Gastroesophageal sphincter (tissue), 4 donors: ENCODE measurements around the gene CDKL1. TPM values are rescaled to one million over a fixed set of nuclear protein-coding genes. Genes with fewer than 3 reads are reported as not detected.

ENCODE experiments used
- ATAC-seq: fragments of 150-250 bp; one replicate; pipeline ENCODE4 v1.9.1; 2016; ENCODE audit warnings: mild to moderate bottlenecking, moderate library complexity
- H3K27ac ChIP-seq, 4 donors: fragments of 200-600 bp; sonication (generic) in 3 of 4; 1 replicate in 3 of 4; 2 replicates in 1 of 4; pipeline ENCODE4 v1.5.1; 2016 to 2019
- H3K27me3 ChIP-seq: fragments of 200-600 bp; sonication (generic); one replicate; pipeline ENCODE4 v1.5.1; 2019
- H3K36me3 ChIP-seq, 2 donors: fragments of 200-600 bp; sonication (generic); one replicate each; pipeline ENCODE4 v1.5.1; 2019; ENCODE audit warnings: control low read depth in 1 of 2
- H3K4me1 ChIP-seq, 3 donors: fragments of 200-600 bp; sonication (generic); 1 replicate in 2 of 3; 2 replicates in 1 of 3; pipeline ENCODE4 v1.5.1; 2016 to 2019; ENCODE audit warnings: control low read depth in 2 of 3
- H3K4me3 ChIP-seq, 2 donors: fragments of 200-600 bp; sonication (generic); one replicate each; pipeline ENCODE4 v1.5.1; 2019; ENCODE audit warnings: mild to moderate bottlenecking in 1 of 2, moderate library complexity in 1 of 2
- H3K9me3 ChIP-seq, 3 donors: fragments of 200-600 bp; sonication (generic); one replicate each; pipeline ENCODE4 v1.5.1; 2017 to 2019; ENCODE audit warnings: control low read depth in 2 of 3
- EP300 ChIP-seq: sonication (generic); formaldehyde crosslinking; IDR thresholded peaks from one replicate; pipeline ENCODE4 v1.6.1; 2017; ENCODE audit warnings: antibody characterized with exemption, mild to moderate bottlenecking
- POLR2A ChIP-seq, 2 donors: fragments of 450-650 bp; IDR thresholded peaks; one replicate each; pipeline ENCODE4 v1.6.1; 2017; ENCODE audit warnings: antibody characterized with exemption in 2 of 2, mild to moderate bottlenecking in 2 of 2, moderate library complexity in 1 of 2
- POLR2AphosphoS5 ChIP-seq: sonication (generic); formaldehyde crosslinking; IDR thresholded peaks from one replicate; pipeline ENCODE4 v1.6.1; 2017; ENCODE audit warnings: antibody characterized with exemption
- WGBS, 2 donors: methylation state at CpG; one replicate each; pipeline ENCODE4 v1.1.5; 2018; ENCODE audit warnings: low coverage in 1 of 2; 5-methylcytosine and 5-hydroxymethylcytosine counted together
- total RNA-seq, 4 donors: library from RNA; depleted of rRNA; stranded (reverse); fragments of >200 nt; gene quantifications; one replicate each; pipeline ENCODE4 v1.1.0, GENCODE V29; 2016
- TF ChIP-seq, protein P1 (sequence below), 4 experiments: fragments of 200-600 bp in 2 of 4; fragments of 450-650 bp in 2 of 4; sonication (generic) in 1 of 4; IDR thresholded peaks; one replicate each; pipeline ENCODE4 v1.5.1; 2017 to 2019; ENCODE audit warnings: antibody characterized with exemption in 4 of 4, mild to moderate bottlenecking in 2 of 4, moderate library complexity in 2 of 4

CDKL1 gene
- total RNA-seq, 4 donors from 2014 or later = 4.2 to 10.3 (median 6.2) TPM

DNA sequence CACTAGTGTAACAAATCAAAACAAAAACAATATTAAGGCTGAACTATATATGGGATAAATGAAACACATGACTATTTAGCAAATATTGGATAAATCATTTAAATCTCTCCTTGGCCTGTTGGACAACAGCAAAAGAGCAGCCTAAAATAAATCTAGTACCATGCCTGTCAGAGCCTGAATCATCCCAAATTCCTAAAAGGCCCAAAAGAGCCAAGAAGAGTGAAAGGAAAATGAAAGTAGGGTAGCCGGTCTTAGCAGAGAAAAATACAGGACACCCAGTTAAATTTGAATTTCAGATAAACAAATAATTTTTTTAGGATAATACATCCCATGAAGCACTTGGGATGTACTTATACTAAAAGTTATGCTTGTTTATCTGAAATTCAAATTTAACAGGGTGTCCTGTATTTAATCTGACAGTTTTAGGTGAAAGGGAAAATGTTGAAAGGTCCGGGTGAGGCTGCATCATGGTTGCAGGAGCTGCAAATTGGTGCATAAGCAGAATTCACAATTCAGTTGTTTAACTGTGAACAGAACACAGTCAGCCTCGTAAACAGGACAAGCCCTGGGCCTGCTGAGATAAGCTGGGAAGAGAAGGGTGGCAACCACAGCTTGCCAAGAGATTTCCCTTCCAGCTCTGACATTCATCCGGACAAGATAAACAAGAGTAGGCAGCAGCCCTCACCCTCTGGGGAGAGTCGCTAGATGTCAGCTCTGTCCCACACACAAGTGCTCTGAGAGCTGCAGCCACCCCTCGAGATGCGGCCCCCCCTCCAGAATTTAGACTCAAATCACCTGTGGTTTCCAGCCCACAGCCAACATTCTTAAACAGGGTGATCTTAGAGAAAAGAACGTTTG is 54.2 kb downstream of the CDKL1 start:
- WGBS, 2 donors = 4 to 6% methylated on average over 8 of the region's 8 CpGs

DNA sequence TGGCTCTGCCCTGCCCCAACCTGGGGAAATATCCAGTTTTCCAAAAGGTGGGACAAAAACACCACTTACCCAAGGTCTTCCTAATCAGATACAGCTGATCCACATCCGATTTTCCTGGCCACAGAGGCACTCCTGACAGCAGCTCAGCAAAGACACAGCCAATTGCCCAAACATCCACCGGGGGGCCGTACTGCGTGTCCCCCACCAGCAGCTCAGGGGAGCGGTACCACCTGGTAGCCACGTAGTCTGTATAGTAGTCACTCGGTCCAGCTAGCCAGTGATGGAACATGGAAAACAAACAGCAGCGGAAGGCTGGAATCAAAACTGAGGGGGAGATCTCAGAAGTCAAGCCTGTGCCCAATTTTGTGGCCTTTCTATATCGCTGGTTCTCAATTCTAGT is 55.7 kb downstream of the CDKL1 start:
- no peak for ATAC-seq
- no peaks in the 10 kb centered on the region for H3K36me3 ChIP-seq
- 85 to 100% methylated on average over 3 to 4 of the region's 9 CpGs for WGBS, 2 donors
- peaks cover 0 to 53% (median 13%) of the 10 kb centered on the region in 3 donors for H3K4me1 ChIP-seq
- no peak overlapping the region for H3K27ac ChIP-seq
- H3K9me3 ChIP-seq = no peaks in the 10 kb centered on the region
- no peak overlapping the region for H3K4me3 ChIP-seq
- H3K27me3 ChIP-seq = no peaks in the 10 kb centered on the region
- TF ChIP-seq POLR2A (IDR thresholded peaks at IDR 0.05) (no peak), POLR2AphosphoS5 (no peak), EP300 (no peak)
- TF ChIP-seq, protein P1, sequence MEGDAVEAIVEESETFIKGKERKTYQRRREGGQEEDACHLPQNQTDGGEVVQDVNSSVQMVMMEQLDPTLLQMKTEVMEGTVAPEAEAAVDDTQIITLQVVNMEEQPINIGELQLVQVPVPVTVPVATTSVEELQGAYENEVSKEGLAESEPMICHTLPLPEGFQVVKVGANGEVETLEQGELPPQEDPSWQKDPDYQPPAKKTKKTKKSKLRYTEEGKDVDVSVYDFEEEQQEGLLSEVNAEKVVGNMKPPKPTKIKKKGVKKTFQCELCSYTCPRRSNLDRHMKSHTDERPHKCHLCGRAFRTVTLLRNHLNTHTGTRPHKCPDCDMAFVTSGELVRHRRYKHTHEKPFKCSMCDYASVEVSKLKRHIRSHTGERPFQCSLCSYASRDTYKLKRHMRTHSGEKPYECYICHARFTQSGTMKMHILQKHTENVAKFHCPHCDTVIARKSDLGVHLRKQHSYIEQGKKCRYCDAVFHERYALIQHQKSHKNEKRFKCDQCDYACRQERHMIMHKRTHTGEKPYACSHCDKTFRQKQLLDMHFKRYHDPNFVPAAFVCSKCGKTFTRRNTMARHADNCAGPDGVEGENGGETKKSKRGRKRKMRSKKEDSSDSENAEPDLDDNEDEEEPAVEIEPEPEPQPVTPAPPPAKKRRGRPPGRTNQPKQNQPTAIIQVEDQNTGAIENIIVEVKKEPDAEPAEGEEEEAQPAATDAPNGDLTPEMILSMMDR (IDR thresholded peaks at IDR 0.05) = no peak

More for the DNA sequence above, 54.2 kb downstream of the CDKL1 start:
- Histone ChIP-seq H3K4me3 (peak overlapping the region; percentile 17 to 36), H3K27me3 (no peaks in the 10 kb centered on the region), H3K36me3 (no peaks in the 10 kb centered on the region), H3K9me3 (no peaks in the 10 kb centered on the region), H3K4me1 (peaks cover 0 to 44% (median 10%) of the 10 kb centered on the region in 3 donors), H3K27ac (peak overlapping the region in 3 of 4 donors; percentile 56 to 77 (median 70))
- TF ChIP-seq, protein P1 (IDR thresholded peaks at IDR 0.05) = peak in 1 of 4 experiments; percentile 55
- no peak for TF ChIP-seq EP300
- ATAC-seq = peak; percentile 70

DNA sequence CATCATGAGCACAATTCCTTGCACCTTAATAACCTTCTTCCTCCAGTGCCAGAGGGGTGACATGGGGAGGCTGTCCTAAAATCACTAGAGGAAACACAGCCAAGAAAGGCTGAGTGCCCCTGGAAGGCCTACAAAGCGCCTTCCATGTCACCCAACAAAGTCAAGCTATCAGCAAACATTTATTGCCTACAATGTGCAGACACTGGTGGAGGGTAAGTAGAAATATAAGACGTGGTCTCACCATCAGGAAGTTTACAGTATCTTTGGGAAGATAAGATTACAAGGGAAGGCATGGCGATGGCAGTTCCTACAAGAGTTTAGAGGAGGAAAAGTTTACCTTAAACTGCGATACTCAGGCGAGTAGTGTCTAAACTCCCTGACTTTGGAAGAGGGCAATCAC is 56.6 kb downstream of the CDKL1 start:
- ATAC-seq = no peak
- TF ChIP-seq EP300 = no peak
- no peak overlapping the region for H3K27ac ChIP-seq
- H3K4me3 ChIP-seq = no peak overlapping the region
- H3K36me3 ChIP-seq = no peaks in the 10 kb centered on the region
- H3K9me3 ChIP-seq = no peaks in the 10 kb centered on the region
- no peaks in the 10 kb centered on the region for H3K27me3 ChIP-seq
- WGBS, 2 donors = 89 to 93% methylated on average over 4 to 5 of the region's 5 CpGs
- H3K4me1 ChIP-seq = peaks cover 0 to 53% (median 20%) of the 10 kb centered on the region in 3 donors

DNA sequence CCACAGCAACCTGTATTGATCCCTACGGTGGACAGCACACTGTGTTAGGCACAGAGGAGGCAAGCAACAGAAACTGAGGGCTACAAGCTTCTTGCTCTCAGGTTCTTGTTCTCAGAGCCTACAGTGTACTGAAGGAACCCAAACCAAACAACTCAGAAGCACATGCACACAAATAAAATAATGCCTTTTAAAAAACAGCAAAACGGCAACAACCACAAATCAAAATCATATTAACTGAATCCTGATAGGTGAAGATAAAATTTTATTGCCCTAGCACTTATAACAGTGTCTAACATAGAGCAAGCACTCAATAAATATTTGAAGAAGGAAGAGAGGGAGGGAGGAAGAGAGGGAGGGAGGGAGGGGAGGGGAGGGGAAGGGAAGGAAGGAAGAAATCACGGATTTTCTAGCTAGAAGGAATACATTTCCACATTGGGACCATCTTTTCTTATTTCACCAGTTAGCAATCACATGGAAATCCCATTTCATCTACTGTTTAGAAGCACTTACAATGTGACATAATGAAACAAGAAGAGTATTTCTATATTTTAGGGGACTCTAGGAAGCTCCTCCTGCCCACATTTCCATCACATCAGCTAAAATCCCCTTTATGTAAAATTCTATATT is 57.4 kb downstream of the CDKL1 start:
- no peak overlapping the region for H3K4me3 ChIP-seq
- H3K36me3 ChIP-seq = no peaks in the 10 kb centered on the region
- TF ChIP-seq EP300 (no peak), POLR2A (IDR thresholded peaks at IDR 0.05) (no peak), POLR2AphosphoS5 (no peak)
- TF ChIP-seq, protein P1 (IDR thresholded peaks at IDR 0.05) = no peak

DNA sequence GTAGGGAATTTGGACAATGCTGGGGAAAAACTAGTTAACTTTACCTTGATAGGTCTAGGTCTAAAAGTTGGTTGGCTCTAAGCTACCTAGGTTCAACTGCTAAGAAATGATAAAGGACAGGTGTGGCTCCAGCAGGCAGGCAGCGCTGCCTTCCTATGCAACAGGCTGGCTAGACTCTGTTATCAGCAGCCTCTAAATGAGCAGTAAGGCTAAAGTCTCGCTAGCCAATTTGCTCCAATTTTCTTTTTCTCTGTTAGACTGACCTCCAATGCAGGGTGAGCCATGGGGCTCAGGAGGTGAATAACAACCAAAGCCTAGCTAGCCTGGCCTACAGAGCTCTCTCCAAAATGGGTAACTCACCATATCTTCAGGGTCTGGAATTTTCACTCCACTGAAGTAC is 58.1 kb downstream of the CDKL1 start:
- H3K4me3 ChIP-seq = no peak overlapping the region
- H3K27ac ChIP-seq = no peak overlapping the region
- H3K9me3 ChIP-seq = no peaks in the 10 kb centered on the region
- no peak for TF ChIP-seq POLR2A (IDR thresholded peaks at IDR 0.05)
- no peak for TF ChIP-seq EP300
- TF ChIP-seq, protein P1 (IDR thresholded peaks at IDR 0.05) = no peak
- no peak for TF ChIP-seq POLR2AphosphoS5
- no peaks in the 10 kb centered on the region for H3K27me3 ChIP-seq
- H3K4me1 ChIP-seq = peaks cover 0 to 46% (median 14%) of the 10 kb centered on the region in 3 donors
- H3K36me3 ChIP-seq = no peaks in the 10 kb centered on the region
- ATAC-seq = no peak
- WGBS, 2 donors = 100% methylated on average over 2 of the region's 2 CpGs; no CpG with 5 or more reads in 1 of the 2 donors

More for the DNA sequence above, 57.4 kb downstream of the CDKL1 start:
- H3K27me3 ChIP-seq = no peaks in the 10 kb centered on the region
- 50 to 73% methylated on average over 2 to 3 of the region's 3 CpGs for WGBS, 2 donors
- H3K9me3 ChIP-seq = no peaks in the 10 kb centered on the region
- H3K4me1 ChIP-seq = peaks cover 0 to 52% (median 15%) of the 10 kb centered on the region in 3 donors
- ATAC-seq = no peak
- no peak overlapping the region for H3K27ac ChIP-seq
